Neutrophil (primary cell): Measurements from ENCODE around the gene PHACTR4.

Experiments used
- H3K27ac ChIP-seq: fragments of 200-600 bp; sonication (generic); 2 replicates; pipeline ENCODE4 v1.5.1; 2016; ENCODE audit warnings: mild to moderate bottlenecking, moderate library complexity
- H3K27me3 ChIP-seq: fragments of 200-600 bp; sonication (generic); 2 replicates; pipeline ENCODE4 v1.6.0; 2016; ENCODE audit warnings: mild to moderate bottlenecking
- H3K36me3 ChIP-seq: fragments of 200-600 bp; sonication (generic); 2 replicates; pipeline ENCODE4 v1.5.1; 2017
- H3K4me1 ChIP-seq, 2 experiments: fragments of 200-600 bp in 1 of 2; sonication (generic) in 1 of 2; 1 replicate in 1 of 2; 2 replicates in 1 of 2; pipeline versions ENCODE4 v1.5.1 to v1.6.1; 2013 to 2016; ENCODE audit warnings: low read depth in 1 of 2, low read length in 1 of 2, mild to moderate bottlenecking in 1 of 2, moderate library complexity in 1 of 2; ENCODE audit not compliant: control insufficient read depth in 1 of 2, insufficient read depth in 1 of 2
- H3K4me3 ChIP-seq, 2 experiments: fragments of 200-600 bp in 1 of 2; sonication (generic) in 1 of 2; 1 replicate in 1 of 2; 2 replicates in 1 of 2; pipeline ENCODE4 v1.5.1; 2013 to 2016; ENCODE audit warnings: low read depth in 1 of 2, low read length in 1 of 2, mild to moderate bottlenecking in 1 of 2, moderate library complexity in 1 of 2
- H3K9me3 ChIP-seq: fragments of 200-600 bp; sonication (generic); 2 replicates; pipeline ENCODE4 v1.5.1; 2016
- TF ChIP-seq, protein P1 (sequence below): fragments of 200-600 bp; sonication (generic); IDR thresholded peaks from 2 replicates; pipeline ENCODE4 v1.5.1; 2016; ENCODE audit warnings: antibody characterized with exemption

The PHACTR4 gene

DNA sequence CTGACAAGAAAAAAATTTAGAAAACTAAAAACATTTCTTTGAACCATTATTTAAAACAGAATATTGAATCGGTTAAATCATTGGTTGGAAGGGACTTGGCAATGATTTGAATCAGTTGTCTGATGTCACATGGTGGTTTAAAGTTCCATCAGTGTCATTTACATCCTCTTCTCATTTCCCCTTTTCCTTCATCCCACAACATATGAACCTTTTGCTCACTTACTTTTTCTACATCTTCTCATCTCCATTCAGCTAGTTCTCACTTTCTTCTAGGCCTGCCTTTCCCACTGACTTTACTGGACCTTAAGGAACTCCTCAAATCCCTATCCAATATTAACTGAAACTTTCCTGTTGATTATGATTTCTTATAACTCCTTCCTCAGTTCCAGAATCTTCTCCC is 58.5 kb downstream of the PHACTR4 start:
- Histone ChIP-seq H3K27me3 (no peaks in the 10 kb centered on the region), H3K4me1 (no peaks in the 10 kb centered on the region), H3K4me3 (no peak overlapping the region), H3K36me3 (no peaks in the 10 kb centered on the region), H3K9me3 (no peaks in the 10 kb centered on the region), H3K27ac (no peak overlapping the region)
- TF ChIP-seq, protein P1, sequence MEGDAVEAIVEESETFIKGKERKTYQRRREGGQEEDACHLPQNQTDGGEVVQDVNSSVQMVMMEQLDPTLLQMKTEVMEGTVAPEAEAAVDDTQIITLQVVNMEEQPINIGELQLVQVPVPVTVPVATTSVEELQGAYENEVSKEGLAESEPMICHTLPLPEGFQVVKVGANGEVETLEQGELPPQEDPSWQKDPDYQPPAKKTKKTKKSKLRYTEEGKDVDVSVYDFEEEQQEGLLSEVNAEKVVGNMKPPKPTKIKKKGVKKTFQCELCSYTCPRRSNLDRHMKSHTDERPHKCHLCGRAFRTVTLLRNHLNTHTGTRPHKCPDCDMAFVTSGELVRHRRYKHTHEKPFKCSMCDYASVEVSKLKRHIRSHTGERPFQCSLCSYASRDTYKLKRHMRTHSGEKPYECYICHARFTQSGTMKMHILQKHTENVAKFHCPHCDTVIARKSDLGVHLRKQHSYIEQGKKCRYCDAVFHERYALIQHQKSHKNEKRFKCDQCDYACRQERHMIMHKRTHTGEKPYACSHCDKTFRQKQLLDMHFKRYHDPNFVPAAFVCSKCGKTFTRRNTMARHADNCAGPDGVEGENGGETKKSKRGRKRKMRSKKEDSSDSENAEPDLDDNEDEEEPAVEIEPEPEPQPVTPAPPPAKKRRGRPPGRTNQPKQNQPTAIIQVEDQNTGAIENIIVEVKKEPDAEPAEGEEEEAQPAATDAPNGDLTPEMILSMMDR = no peak

DNA sequence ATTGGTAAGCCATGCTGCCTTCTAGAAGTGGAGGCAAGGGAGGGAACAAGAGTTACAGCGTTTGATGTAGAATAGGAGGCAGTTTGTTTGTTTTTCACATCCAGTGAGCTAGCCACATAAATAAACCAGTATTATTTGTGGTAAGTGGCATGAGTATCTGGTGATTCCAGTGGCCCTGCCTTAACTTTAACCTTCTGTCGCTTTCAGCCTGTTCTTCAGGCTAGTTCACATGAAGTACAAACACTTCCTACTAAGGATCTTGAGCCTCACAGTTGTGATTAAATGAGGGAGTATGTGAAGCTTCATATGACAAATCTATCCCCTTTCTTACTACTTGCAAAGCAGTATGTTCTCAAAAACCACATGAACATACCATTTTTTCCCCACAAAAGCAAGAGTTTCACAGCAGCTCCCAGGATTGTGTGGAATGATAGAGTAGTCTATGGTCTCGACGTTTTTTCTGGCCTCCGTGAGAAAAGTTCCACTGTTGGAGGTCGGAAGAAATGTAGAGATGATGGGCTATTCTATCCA is 59.5 kb downstream of the PHACTR4 start:
- Histone ChIP-seq H3K36me3 (no peaks in the 10 kb centered on the region), H3K9me3 (no peaks in the 10 kb centered on the region), H3K4me3 (no peak overlapping the region), H3K4me1 (no peaks in the 10 kb centered on the region), H3K27me3 (no peaks in the 10 kb centered on the region), H3K27ac (no peak overlapping the region)
- TF ChIP-seq, protein P1 = no peak

DNA sequence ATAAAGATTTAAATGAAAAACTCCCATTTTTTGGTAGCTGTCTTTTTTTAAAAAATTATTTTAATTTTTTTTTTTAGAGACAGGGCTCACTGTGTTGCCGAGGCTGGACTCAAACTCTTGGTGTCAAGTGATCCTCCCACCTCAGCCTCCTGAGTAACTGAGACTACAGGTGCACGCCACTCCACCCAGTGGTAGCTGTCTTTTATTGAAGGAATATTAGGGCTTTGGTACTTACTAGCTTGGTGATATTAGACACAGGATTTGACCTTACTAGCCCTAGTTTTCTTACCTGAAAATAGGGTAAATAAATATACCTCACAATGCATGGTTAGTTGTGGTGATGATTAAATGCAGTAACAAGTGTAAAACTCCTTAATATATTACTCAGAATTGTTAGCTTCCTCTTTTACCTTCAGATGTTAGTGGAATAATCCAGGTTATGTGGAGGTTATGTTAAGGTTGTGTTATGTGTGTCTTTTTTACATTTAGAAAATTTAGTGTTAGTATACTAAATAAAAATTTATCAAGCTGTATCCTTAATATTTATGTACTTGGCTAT is 66.8 kb downstream of the PHACTR4 start:
- Histone ChIP-seq H3K4me3 (no peak overlapping the region), H3K4me1 (peaks cover 9 to 15% of the 10 kb centered on the region in 2 experiments)
- TF ChIP-seq, protein P1 = no peak

DNA sequence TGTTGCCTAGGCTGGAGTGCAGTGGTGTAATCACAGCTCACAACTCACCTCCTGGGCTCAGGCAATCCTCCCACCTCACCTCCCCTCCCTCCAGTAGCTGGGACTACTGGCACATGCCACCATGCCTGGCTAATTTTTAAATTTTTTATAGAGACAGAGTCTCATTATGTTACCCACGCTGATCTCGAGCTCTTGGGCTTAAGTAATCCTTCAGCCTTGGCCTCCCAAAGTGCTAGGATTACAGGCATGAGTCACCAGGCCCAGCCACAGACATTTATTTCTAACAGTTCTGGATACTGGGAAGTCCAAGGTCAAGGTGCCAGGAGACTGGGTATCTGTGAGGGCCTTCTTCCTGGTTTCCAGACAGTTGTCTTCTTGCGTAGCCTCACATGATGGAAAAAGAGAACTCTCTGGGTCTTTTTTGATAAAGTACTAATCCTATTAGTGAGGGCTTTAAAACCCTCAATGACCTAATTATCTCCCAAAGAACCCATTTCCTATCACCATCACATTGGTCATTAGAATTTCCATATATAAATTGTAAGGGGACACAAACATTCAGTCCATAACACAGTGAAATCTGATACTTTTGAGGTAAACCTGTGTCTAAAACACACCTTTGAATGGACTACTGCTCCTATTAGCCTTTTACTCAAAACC is 67.9 kb downstream of the PHACTR4 start:
- Histone ChIP-seq H3K27ac (peak overlapping the region; percentile 45), H3K4me1 (peaks cover 9 to 15% of the 10 kb centered on the region in 2 experiments), H3K36me3 (no peaks in the 10 kb centered on the region), H3K9me3 (no peaks in the 10 kb centered on the region), H3K27me3 (no peaks in the 10 kb centered on the region), H3K4me3 (no peak overlapping the region)
- TF ChIP-seq, protein P1 = no peak

More for the DNA sequence above, 66.8 kb downstream of the PHACTR4 start:
- H3K27ac ChIP-seq = no peak overlapping the region
- H3K27me3 ChIP-seq = no peaks in the 10 kb centered on the region
- no peaks in the 10 kb centered on the region for H3K36me3 ChIP-seq
- H3K9me3 ChIP-seq = no peaks in the 10 kb centered on the region

DNA sequence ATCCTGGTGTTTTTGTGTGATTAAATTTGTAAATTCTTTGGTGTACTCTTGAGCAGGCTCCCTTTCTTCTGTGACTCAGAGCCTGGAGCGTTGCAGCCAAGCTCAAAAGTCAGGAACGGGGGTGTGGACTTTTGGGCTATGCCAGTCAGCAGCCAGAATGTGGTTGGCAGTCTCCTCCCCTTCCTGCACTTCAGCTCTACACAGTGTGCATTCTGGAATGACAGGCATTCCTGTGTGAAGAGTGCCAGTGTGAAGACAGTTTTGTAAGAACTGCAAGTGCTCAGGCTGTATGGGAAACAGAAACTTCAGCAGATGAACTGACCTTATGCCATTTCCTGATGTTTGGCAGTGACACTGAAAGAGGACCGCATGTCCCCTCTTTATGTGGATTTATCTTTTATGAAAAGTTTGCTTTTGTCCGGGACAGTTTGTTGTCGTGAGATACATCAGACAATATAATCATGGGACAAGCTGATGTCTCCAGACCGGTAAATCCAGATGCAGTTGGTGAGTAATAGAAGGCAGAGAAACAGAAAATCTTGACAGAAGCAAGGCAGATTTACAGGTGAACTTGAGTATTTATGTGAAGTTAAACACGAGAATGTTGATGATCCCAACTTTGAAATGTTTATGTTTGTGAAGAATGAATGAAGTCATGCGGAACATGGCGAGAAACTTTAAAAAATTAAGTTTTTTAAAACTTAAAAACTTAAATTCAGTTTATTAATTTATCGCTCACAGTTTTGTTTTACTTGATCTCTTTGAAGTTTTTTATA is 68.6 kb downstream of the PHACTR4 start:
- no peaks in the 10 kb centered on the region for H3K36me3 ChIP-seq
- H3K27ac ChIP-seq = peak overlapping the region; percentile 45
- no peak overlapping the region for H3K4me3 ChIP-seq
- H3K4me1 ChIP-seq = peaks cover 9 to 15% of the 10 kb centered on the region in 2 experiments
- TF ChIP-seq, protein P1 = no peak
- no peaks in the 10 kb centered on the region for H3K9me3 ChIP-seq
- H3K27me3 ChIP-seq = no peaks in the 10 kb centered on the region
